GM12878 (cell line): Measurements from ENCODE around the gene APC2. TPM values are rescaled to one million over a fixed set of nuclear protein-coding genes. Genes with fewer than 3 reads are reported as not detected.

Source experiments
- ATAC-seq: fragments of 200-7000 bp; cut with Tn5 transposase; 3 replicates; pipeline ENCODE4 v1.9.1; 2020; ENCODE audit warnings: mild to moderate bottlenecking, moderate library complexity
- BruUV-seq: library from RNA; stranded (reverse); fragments of 400-500 nt; replicated peaks from 2 replicates; lab custom pipeline; 2021; lab: Mats Ljungman, UMichigan
- CTCF ChIA-PET: fragments of 300-600 bp; sonication (Branson Sonifier 250); formaldehyde crosslinking; extraction: SDS; loops from one replicate; lab custom pipeline; 2021; ENCODE audit warnings: inconsistent platforms; lab: Yijun Ruan, JAX
- POLR2A ChIA-PET: fragments of 350-600 bp; formaldehyde crosslinking; extraction: SDS; loops from one replicate; lab custom pipeline; 2021; ENCODE audit warnings: inconsistent platforms; lab: Charles Lee
- RAD21 ChIA-PET: fragments of 300-600 bp; sonication (Branson Sonifier 250); formaldehyde crosslinking; loops from one replicate; lab custom pipeline; 2023; ENCODE audit warnings: antibody characterized with exemption; ENCODE audit not compliant: unreplicated experiment; lab: Charles Lee
- SMC1A ChIA-PET: fragments of 300-600 bp; sonication (Branson Sonifier 250); formaldehyde crosslinking; loops from one replicate; lab custom pipeline; 2023; ENCODE audit not compliant: unreplicated experiment, uncharacterized antibody; lab: Charles Lee
- DNase-seq: peaks from one replicate; pipeline ENCODE4 v3.0.0-alpha.2; 2011; ENCODE audit warnings: low read depth, low spot score
- FAIRE-seq: peaks from 3 replicates; lab custom pipeline; 2011; peaks lifted over from hg19 to GRCh38; lab: Jason Lieb, UNC
- H2AFZ ChIP-seq: 2 replicates; pipeline ENCODE4 v1.6.0; 2011; ENCODE audit warnings: low read depth, low read length, control low read depth; ENCODE audit not compliant: control insufficient read depth
- H3K27ac ChIP-seq: 2 replicates; pipeline ENCODE4 v1.5.1; 2011; ENCODE audit warnings: control low read depth; ENCODE audit not compliant: control insufficient read depth, insufficient read depth
- H3K27me3 ChIP-seq, 2 experiments: replicated peaks in 1 of 2; 2 replicates each; pipeline versions ENCODE4 v1.6.0 to v1.6.1; 2011; ENCODE audit warnings: low read length in 1 of 2; ENCODE audit not compliant: control insufficient read depth in 2 of 2, insufficient read depth in 2 of 2
- H3K36me3 ChIP-seq, 2 experiments: 2 replicates each; pipeline ENCODE4 v1.5.1; 2011; ENCODE audit warnings: low read length in 1 of 2; ENCODE audit not compliant: control insufficient read depth in 2 of 2, insufficient read depth in 2 of 2
- H3K4me1 ChIP-seq: 2 replicates; pipeline ENCODE4 v1.6.1; 2011; ENCODE audit warnings: mild to moderate bottlenecking, low read length, moderate library complexity, mixed read lengths; ENCODE audit not compliant: control insufficient read depth, insufficient read depth
- H3K4me2 ChIP-seq: 2 replicates; pipeline ENCODE4 v1.6.0; 2011; ENCODE audit warnings: control low read depth; ENCODE audit not compliant: control insufficient read depth, insufficient read depth
- H3K4me3 ChIP-seq: fragments of 200-600 bp; sonication (generic); 2 replicates; pipeline ENCODE4 v1.5.1; 2016
- H3K79me2 ChIP-seq: 2 replicates; pipeline ENCODE4 v1.6.0; 2011; ENCODE audit warnings: low read length; ENCODE audit not compliant: control insufficient read depth, insufficient read depth
- H3K9ac ChIP-seq: 2 replicates; pipeline ENCODE4 v1.8.0; 2011; ENCODE audit warnings: low read length, control low read depth, mixed read lengths; ENCODE audit not compliant: control insufficient read depth, insufficient read depth
- H3K9me3 ChIP-seq: replicated peaks from 3 replicates; pipeline ENCODE4 v1.5.1; 2011; ENCODE audit warnings: mild to moderate bottlenecking, low read length; ENCODE audit not compliant: control insufficient read depth, insufficient read depth
- H4K20me1 ChIP-seq: 2 replicates; pipeline ENCODE4 v1.6.0; 2011; ENCODE audit not compliant: control insufficient read depth, insufficient read depth
- BACH1 ChIP-seq: fragments of 450-650 bp; IDR thresholded peaks from 2 replicates; pipeline ENCODE4 v1.6.1; 2017; ENCODE audit warnings: mild to moderate bottlenecking, borderline replicate concordance
- DPF2 ChIP-seq: fragments of 450-650 bp; IDR thresholded peaks from 2 replicates; pipeline ENCODE4 v1.6.1; 2017; ENCODE audit warnings: mild to moderate bottlenecking
- FOS ChIP-seq: IDR thresholded peaks from 3 replicates; pipeline ENCODE4 v1.6.1; 2011; ENCODE audit warnings: borderline replicate concordance; ENCODE audit not compliant: insufficient read length; ENCODE audit errors: extremely low read depth
- GATAD2B ChIP-seq: fragments of 450-650 bp; conservative IDR thresholded peaks from 2 replicates; pipeline ENCODE4 v1.6.1; 2017; ENCODE audit warnings: low read depth, mild to moderate bottlenecking, moderate library complexity
- HCFC1 ChIP-seq: fragments of 150-350 bp; IDR thresholded peaks from 2 replicates; pipeline ENCODE4 v1.6.1; 2014; ENCODE audit warnings: low read length
- MEF2A ChIP-seq: IDR thresholded peaks from 2 replicates; pipeline ENCODE4 v1.6.1; 2011; ENCODE audit warnings: low read depth, mild to moderate bottlenecking, low read length, moderate library complexity; ENCODE audit not compliant: insufficient read depth
- MTA2 ChIP-seq: fragments of 450-650 bp; IDR thresholded peaks from 2 replicates; pipeline ENCODE4 v1.6.1; 2016; ENCODE audit warnings: low read depth, mild to moderate bottlenecking, moderate library complexity
- NFXL1 ChIP-seq: fragments of 450-650 bp; IDR thresholded peaks from 2 replicates; pipeline ENCODE4 v1.6.1; 2017; ENCODE audit warnings: antibody characterized with exemption, mild to moderate bottlenecking, borderline replicate concordance
- POLR2AphosphoS2 ChIP-seq: IDR thresholded peaks from 2 replicates; pipeline ENCODE4 v1.6.1; 2011; ENCODE audit warnings: low read depth, mild to moderate bottlenecking, low read length, improper control_type of control experiment, moderate library complexity
- SMARCA5 ChIP-seq: fragments of 450-650 bp; IDR thresholded peaks from 2 replicates; pipeline ENCODE4 v1.6.1; 2017; ENCODE audit warnings: mild to moderate bottlenecking
- SUPT20H ChIP-seq: IDR thresholded peaks from 2 replicates; pipeline ENCODE4 v1.6.1; 2011; ENCODE audit warnings: low read depth, mild to moderate bottlenecking, low read length, moderate library complexity, borderline replicate concordance; ENCODE audit not compliant: control insufficient read depth
- WRNIP1 ChIP-seq: IDR thresholded peaks from 2 replicates; pipeline ENCODE4 v1.6.1; 2011; ENCODE audit warnings: low read depth, low read length, improper control_type of control experiment, borderline replicate concordance
- WGBS: methylation state at CpG from one replicate; pipeline ENCODE4 v1.1.6; 2016; ENCODE audit warnings: low lambda C conversion rate; ENCODE audit not compliant: insufficient replicate concordance, insufficient coverage; ENCODE audit errors: missing lambda C conversion rate; 5-methylcytosine and 5-hydroxymethylcytosine counted together
- in situ Hi-C: fragments of 300-500 bp; cut with MboI; formaldehyde crosslinking; loops from 9 replicates; pipeline ENCODE4 v1.14.3; 2018; ENCODE audit warnings: mixed read lengths
- intact Hi-C: fragments of 100-400 bp; cut with micrococcal nuclease; formaldehyde crosslinking; loops from one replicate; pipeline ENCODE4 v1.14.2; 2022; ENCODE audit not compliant: unreplicated experiment
- polyA plus RNA-seq, 11 experiments: library from polyadenylated mRNA; depleted of rRNA in 4 of 11; unstranded in 6 of 11; stranded (reverse) in 5 of 11; fragments of >200 nt; fragmentation: Nextera tagmentation in 4 of 11; fragmentation: Illumina TruSeq in 1 of 11; extraction: Ambion mirVana in 4 of 11; extraction: Trizol in 1 of 11; gene quantifications; 1 replicate in 1 of 11; 2 replicates in 10 of 11; pipeline versions ENCODE4 v1.2.1 to v1.2.3, GENCODE V29; 2011 to 2016; ENCODE audit warnings: inconsistent platforms in 2 of 11, missing spikeins in 2 of 11, low read depth in 1 of 11
- total RNA-seq, 4 experiments: library from RNA; depleted of rRNA in 3 of 4; stranded (reverse); fragments of >200 nt in 3 of 4; fragmentation: Illumina TruSeq in 1 of 4; extraction: Trizol in 1 of 4; gene quantifications; 2 replicates each; pipeline versions ENCODE4 v1.2.1 to v1.2.3, GENCODE V29; 2013 to 2021
- TF ChIP-seq, protein P1 (sequence below): IDR thresholded peaks from 2 replicates; pipeline ENCODE4 v1.6.1; 2011; ENCODE audit warnings: low read depth, low read length, improper control_type of control experiment, borderline replicate concordance
- TF ChIP-seq, protein P2 (sequence below): fragments of 450-650 bp; IDR thresholded peaks from 2 replicates; pipeline ENCODE4 v1.6.1; 2017; ENCODE audit warnings: mild to moderate bottlenecking, low read depth, inconsistent platforms; ENCODE audit not compliant: poor library complexity, severe bottlenecking
- TF ChIP-seq, protein P3 (sequence below): fragments of 450-650 bp; conservative IDR thresholded peaks from 2 replicates; pipeline ENCODE4 v1.6.1; 2017; ENCODE audit warnings: mild to moderate bottlenecking, moderate library complexity

Gene APC2
- total and polyA plus RNA-seq, 10 of the 15 experiments (the other 5 are each of a cell fraction or from before 2014, with no cell fraction given) = under 0.01 to 0.73 (median 0.04) TPM; not detected in 5

DNA sequence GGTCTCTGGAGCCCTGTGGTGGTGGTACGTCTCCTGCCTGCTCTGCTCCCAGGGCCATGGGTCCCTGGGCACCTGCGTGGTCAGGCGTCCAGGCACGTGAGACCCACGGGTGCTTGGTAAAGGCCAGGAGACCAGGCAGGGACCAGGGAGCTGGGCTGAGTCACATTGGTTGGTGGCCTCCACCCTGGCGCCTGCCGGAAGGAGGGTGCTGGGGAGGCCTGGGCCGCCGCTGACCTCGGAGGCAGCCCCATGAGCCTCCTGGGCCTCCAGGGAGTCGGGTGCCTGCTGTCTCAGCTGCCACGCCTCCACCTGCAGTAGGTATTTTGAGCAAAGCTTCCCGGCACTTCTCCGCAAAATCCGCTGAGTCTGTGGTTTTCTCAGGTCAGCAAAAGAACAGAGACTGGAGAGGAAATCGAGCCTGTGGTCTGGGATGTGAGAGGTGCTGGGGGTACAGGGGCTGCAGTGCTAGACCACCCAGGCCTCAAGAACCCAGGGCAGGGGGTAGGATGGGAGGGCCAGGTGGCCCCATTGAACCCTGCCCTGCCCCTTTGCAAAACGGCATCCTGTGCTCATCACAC lies 70.4 kb downstream of the APC2 start:
- no peak for FAIRE-seq
- no TSS peak for BruUV-seq
- 23% methylated on average over 17 of the region's 17 CpGs for WGBS
- no peak for TF ChIP-seq POLR2AphosphoS2
- no peak for TF ChIP-seq HCFC1
- no peak for TF ChIP-seq MEF2A
- no peak for TF ChIP-seq FOS
- TF ChIP-seq, protein P1, sequence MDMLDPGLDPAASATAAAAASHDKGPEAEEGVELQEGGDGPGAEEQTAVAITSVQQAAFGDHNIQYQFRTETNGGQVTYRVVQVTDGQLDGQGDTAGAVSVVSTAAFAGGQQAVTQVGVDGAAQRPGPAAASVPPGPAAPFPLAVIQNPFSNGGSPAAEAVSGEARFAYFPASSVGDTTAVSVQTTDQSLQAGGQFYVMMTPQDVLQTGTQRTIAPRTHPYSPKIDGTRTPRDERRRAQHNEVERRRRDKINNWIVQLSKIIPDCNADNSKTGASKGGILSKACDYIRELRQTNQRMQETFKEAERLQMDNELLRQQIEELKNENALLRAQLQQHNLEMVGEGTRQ = no peak
- no peak for TF ChIP-seq WRNIP1
- TF ChIP-seq GATAD2B = no peak
- TF ChIP-seq SMARCA5 = no peak
- no peak for TF ChIP-seq SUPT20H
- no peak for TF ChIP-seq BACH1
- TF ChIP-seq, protein P2, sequence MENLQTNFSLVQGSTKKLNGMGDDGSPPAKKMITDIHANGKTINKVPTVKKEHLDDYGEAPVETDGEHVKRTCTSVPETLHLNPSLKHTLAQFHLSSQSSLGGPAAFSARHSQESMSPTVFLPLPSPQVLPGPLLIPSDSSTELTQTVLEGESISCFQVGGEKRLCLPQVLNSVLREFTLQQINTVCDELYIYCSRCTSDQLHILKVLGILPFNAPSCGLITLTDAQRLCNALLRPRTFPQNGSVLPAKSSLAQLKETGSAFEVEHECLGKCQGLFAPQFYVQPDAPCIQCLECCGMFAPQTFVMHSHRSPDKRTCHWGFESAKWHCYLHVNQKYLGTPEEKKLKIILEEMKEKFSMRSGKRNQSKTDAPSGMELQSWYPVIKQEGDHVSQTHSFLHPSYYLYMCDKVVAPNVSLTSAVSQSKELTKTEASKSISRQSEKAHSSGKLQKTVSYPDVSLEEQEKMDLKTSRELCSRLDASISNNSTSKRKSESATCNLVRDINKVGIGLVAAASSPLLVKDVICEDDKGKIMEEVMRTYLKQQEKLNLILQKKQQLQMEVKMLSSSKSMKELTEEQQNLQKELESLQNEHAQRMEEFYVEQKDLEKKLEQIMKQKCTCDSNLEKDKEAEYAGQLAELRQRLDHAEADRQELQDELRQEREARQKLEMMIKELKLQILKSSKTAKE = no peak
- no peak for TF ChIP-seq MTA2
- TF ChIP-seq, protein P3, sequence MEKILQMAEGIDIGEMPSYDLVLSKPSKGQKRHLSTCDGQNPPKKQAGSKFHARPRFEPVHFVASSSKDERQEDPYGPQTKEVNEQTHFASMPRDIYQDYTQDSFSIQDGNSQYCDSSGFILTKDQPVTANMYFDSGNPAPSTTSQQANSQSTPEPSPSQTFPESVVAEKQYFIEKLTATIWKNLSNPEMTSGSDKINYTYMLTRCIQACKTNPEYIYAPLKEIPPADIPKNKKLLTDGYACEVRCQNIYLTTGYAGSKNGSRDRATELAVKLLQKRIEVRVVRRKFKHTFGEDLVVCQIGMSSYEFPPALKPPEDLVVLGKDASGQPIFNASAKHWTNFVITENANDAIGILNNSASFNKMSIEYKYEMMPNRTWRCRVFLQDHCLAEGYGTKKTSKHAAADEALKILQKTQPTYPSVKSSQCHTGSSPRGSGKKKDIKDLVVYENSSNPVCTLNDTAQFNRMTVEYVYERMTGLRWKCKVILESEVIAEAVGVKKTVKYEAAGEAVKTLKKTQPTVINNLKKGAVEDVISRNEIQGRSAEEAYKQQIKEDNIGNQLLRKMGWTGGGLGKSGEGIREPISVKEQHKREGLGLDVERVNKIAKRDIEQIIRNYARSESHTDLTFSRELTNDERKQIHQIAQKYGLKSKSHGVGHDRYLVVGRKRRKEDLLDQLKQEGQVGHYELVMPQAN = no peak
- no peak for TF ChIP-seq DPF2
- no peak for TF ChIP-seq NFXL1
- H3K4me3 ChIP-seq = no peak overlapping the region
- no peak for ATAC-seq
- ChIA-PET RAD21 (no interaction called here), CTCF (no interaction called here), SMC1A (no interaction called here), POLR2A (no interaction called here)
- H3K36me3 ChIP-seq = no peaks in the 10 kb centered on the region
- H3K27ac ChIP-seq = no peak overlapping the region
- DNase-seq = no peak
- H3K4me2 ChIP-seq = no peak overlapping the region
- H3K79me2 ChIP-seq = no peaks in the 10 kb centered on the region
- no peaks in the 10 kb centered on the region for H3K4me1 ChIP-seq
- no peaks in the 10 kb centered on the region for H3K9me3 ChIP-seq
- intact Hi-C loops = no loop called here
- no peaks in the 10 kb centered on the region for H4K20me1 ChIP-seq
- H3K9ac ChIP-seq = no peak overlapping the region
- peaks cover 0 to 2% of the 10 kb centered on the region in 2 experiments; a peak in 3 of 4 replicates for H3K27me3 ChIP-seq
- H2AFZ ChIP-seq = no peak overlapping the region
- in situ Hi-C loops = no loop called here
